NB4 (cell line): ENCODE results near the gene DAB2IP.

Experiments used
- CTCF ChIP-seq: IDR thresholded peaks from one replicate; pipeline ENCODE4 v1.5.1; 2012; ENCODE audit warnings: low read depth, low read length
- MYC ChIP-seq: IDR thresholded peaks from 2 replicates; pipeline ENCODE4 v1.6.1; 2011; ENCODE audit warnings: low read depth, low read length
- POLR2A ChIP-seq: IDR thresholded peaks from 2 replicates; pipeline ENCODE4 v1.6.1; 2011; ENCODE audit warnings: mild to moderate bottlenecking; ENCODE audit not compliant: insufficient read length; ENCODE audit errors: extremely low read depth

DNA sequence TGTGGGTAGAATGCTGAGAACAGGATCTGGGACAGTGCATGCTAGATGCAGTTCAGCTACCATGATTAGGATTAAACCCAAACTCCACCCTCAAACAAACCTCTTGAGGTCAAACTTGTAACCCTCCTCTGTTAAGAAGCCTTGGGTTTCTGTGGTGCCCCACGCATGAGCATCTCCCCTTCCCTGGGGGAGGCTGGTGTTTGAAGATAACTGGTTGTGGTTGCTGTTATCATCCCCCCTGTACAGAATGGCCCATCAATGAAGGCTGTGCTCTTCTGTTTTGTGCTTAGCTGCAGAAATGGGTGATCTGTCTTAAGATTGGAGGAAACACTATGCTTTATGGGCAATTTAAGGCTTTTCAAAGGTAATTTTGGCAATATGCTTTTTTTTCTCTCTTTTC lies 4.4 kb upstream of the DAB2IP start:
- no peak for TF ChIP-seq CTCF
- no peak for TF ChIP-seq MYC
- no peak for TF ChIP-seq POLR2A
